Mammary epithelial cell (primary cell): ENCODE results near the gene INPP4B.

Experiments used
- CTCF ChIP-seq, 2 donors: IDR thresholded peaks in 1 of 2; conservative IDR thresholded peaks in 1 of 2; 2 replicates each; pipeline ENCODE4 v1.5.1; 2011 to 2012; ENCODE audit warnings: inconsistent platforms in 2 of 2, low read length in 2 of 2, mild to moderate bottlenecking in 2 of 2, control low read depth in 1 of 2, low read depth in 1 of 2; ENCODE audit not compliant: insufficient read depth in 1 of 2; ENCODE audit errors: extremely low read depth in 1 of 2
- EZH2 ChIP-seq: IDR thresholded peaks from 2 replicates; pipeline ENCODE4 v1.6.1; 2012; ENCODE audit warnings: low read length, inconsistent platforms, borderline replicate concordance

GRCh38 chr4:142100941-142101340 is 745.2 kb downstream of the INPP4B start:
- TF ChIP-seq CTCF (conservative IDR thresholded peaks at IDR 0.05 in 1 of 2, IDR thresholded peaks at IDR 0.05 in 1 of 2; ENCODE audit: extremely low read depth in 1 of 2, insufficient read depth in 1 of 2, low read depth in 1 of 2, low read length in 2 of 2) (no peak), EZH2 (no peak)
